Coronary artery (tissue), 2 donors: ENCODE data around the gene SIM2.

Source experiments
- DNase-seq: peaks from one replicate; pipeline ENCODE4 v3.0.0-alpha.2; 2017; ENCODE audit warnings: low spot score
- H3K27ac ChIP-seq, 2 donors: fragments of 200-600 bp; sonication (generic); one replicate each; pipeline ENCODE4 v1.5.1; 2016 to 2019
- H3K4me3 ChIP-seq: fragments of 200-600 bp; sonication (generic); 2 replicates; pipeline ENCODE4 v1.5.1; 2016; ENCODE audit warnings: mild to moderate bottlenecking, moderate library complexity
- CTCF ChIP-seq: fragments of 200-600 bp; sonication (generic); IDR thresholded peaks from one replicate; pipeline ENCODE4 v1.5.1; 2019; ENCODE audit warnings: antibody characterized with exemption

Gene SIM2

GRCh38 chr21:36696390-36697059, 2.4 kb upstream of the SIM2 start:
- no peak for TF ChIP-seq CTCF
- no peak overlapping the region for H3K27ac ChIP-seq
- DNase-seq = peak; percentile 67
- peak overlapping the region; percentile 73 for H3K4me3 ChIP-seq

GRCh38 chr21:36697060-36697850, 1.7 kb upstream of the SIM2 start:
- no peak for DNase-seq
- TF ChIP-seq CTCF = no peak
- H3K4me3 ChIP-seq = peak overlapping the region; percentile 73
- H3K27ac ChIP-seq = no peak overlapping the region

GRCh38 chr21:36697851-36698384, 997 bp upstream of the SIM2 start:
- no peak for TF ChIP-seq CTCF
- no peak for DNase-seq
- H3K27ac ChIP-seq = no peak overlapping the region
- peak overlapping the region; percentile 73 for H3K4me3 ChIP-seq

GRCh38 chr21:36698385-36698980, 432 bp upstream of the SIM2 start:
- TF ChIP-seq CTCF = no peak
- DNase-seq = no peak
- Histone ChIP-seq H3K27ac (no peak overlapping the region), H3K4me3 (peak overlapping the region; percentile 73)

GRCh38 chr21:36699546-36700294, 805 bp downstream of the SIM2 start:
- Histone ChIP-seq H3K27ac (no peak overlapping the region), H3K4me3 (peak overlapping the region; percentile 73)
- TF ChIP-seq CTCF = no peak
- DNase-seq = no peak

- TF ChIP-seq CTCF = no peak
- no peak for DNase-seq
- Histone ChIP-seq H3K27ac (no peak overlapping the region), H3K4me3 (peak overlapping the region; percentile 58)
Measured at GRCh38 chr21:36700295-36700970, 1.5 kb downstream of the SIM2 start.
